ENCODE results near the gene TET3. TPM values are rescaled to one million over a fixed set of nuclear protein-coding genes. Genes with fewer than 3 reads are reported as not detected.
"Not testable (repeated sequence)": the region's sequence is repeated elsewhere in the genome, so short reads cannot be mapped to it uniquely, and the experiment has no call there.

Gene TET3
- 2.0 and 3.7 TPM in 2 replicates for total RNA-seq (2014; rRNA removed; shearing (Covaris generic))

DNA sequence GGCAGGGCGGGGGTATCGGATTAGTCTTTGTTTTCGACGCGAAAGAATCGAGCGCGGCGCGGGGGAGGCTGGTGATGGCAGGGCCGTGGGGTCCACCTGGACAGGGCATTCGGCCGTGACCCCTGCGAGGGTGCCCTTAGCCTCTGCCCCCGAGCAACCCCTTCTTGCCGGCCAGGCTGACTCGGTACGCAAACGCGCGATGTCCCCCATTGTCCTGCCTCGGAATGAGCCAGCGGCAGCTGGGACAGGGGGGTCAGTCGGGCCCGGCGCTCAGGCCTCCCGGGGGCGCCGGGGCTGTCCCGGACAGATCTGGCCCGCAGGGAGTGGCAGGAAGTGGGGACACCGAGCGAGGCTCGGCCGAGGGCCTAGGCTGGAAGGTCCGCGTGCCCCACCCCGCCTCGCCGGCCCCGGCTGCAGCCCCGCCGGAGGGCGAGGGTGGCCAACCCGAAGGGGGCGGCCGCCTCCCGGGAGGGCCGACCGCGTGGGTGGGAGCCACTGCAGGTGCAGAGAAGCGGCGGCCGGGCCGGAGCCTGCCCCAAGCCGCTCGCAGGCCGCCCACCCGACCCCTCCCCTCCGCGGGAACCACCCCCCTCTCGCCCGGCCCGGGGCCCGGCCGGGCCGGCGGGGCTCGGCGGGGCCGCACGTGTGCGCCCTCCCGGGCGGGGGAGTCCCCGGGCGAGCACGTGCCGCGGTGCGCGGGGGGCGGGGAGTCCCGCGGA is at the start of gene TET3:
Gene TET3, plus strand, starts transcription at position 708 of the 719 bp plus-strand sequence. CDS start 1,494 bp downstream, outside the sequence.
- DNase-seq (ENCODE audit: low spot score) = no peak
- in situ Hi-C loops (cut with HindIII; ENCODE audit: low sequenced_read_pairs) = no loop called here

DNA sequence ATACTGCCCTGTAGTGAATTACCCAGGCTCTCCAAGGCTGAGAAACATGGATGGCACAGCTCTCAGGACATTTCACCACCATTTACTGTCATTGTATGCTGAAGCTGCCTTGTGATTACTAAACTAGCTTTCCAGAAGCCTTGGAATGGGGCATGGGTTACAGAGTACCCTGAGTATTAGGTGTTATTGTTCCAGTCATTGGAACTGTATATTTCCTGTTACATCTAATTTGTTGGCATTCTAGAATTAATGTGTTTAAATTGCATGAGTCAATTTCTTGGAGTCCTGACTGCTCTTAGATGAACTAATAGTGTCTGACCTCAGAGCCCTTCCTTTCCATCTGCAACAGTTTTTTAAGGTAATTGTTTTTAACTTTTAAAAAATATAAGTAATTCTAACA is 49.1 kb upstream of the TET3 start:
- DNase-seq (ENCODE audit: low spot score) = no peak

DNA sequence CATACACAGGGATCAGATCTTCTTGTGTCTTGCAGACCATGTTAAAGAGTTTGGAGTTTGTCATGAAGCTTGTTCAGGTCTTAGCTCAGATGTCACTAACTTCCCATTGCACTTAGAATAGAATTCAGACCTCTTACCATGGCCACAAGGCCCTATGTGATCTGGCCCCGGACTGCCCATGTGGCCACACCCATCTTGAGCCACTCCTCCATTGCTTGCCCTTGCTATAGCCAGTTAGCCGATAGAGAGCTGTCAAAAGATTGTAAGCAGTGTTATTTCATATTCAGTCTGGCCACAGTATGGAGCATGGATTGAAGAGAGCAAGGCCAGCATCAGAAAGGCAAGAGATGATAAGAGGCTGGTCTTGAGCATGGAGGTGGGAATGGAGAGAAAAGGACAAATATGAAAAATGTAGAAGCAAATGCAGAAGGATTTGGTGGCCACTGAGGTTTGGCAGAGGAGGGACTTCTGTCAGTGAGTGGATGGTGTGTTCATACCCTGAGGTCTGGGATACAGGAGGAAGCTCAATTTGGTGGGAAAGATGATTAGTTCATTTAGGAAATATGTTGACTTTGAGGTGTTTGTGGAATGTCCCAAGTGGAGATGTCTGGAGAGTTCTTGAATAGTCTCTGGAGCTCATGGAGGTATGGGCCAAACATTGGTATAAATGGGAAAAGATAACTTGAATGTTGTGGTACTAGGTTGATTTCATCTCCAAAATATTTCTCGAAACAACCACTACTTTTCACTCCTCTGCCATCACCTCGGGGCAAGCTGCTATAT is 47.4 kb upstream of the TET3 start:
- no peak for DNase-seq (ENCODE audit: low spot score)
- in situ Hi-C loops (cut with HindIII; ENCODE audit: low sequenced_read_pairs) = no loop called here

More for the DNA sequence above, 49.1 kb upstream of the TET3 start:
- in situ Hi-C loops (cut with HindIII; ENCODE audit: low sequenced_read_pairs) = no loop called here

DNA sequence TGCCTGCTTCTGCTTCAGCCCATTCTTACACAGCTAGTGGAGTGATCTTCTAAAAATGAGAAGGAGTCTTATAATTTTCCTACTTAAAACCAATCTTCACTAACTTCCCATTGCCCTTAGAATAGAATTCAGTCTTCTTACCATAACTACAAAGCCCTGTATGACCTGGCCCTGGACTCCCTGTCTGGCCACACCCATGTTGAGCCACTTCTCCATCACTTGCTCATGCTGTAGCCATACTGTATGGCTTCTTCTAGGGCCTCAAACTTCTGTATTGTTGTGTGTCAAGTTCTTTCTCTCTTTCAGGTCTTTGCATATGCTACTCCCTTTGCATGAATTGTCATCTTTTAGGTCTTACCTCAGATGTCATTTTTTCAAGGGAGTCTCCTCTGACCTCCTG is 46.8 kb upstream of the TET3 start:
- DNase-seq (ENCODE audit: low spot score) = no peak
- in situ Hi-C loops (cut with HindIII; ENCODE audit: low sequenced_read_pairs) = no loop called here

DNA sequence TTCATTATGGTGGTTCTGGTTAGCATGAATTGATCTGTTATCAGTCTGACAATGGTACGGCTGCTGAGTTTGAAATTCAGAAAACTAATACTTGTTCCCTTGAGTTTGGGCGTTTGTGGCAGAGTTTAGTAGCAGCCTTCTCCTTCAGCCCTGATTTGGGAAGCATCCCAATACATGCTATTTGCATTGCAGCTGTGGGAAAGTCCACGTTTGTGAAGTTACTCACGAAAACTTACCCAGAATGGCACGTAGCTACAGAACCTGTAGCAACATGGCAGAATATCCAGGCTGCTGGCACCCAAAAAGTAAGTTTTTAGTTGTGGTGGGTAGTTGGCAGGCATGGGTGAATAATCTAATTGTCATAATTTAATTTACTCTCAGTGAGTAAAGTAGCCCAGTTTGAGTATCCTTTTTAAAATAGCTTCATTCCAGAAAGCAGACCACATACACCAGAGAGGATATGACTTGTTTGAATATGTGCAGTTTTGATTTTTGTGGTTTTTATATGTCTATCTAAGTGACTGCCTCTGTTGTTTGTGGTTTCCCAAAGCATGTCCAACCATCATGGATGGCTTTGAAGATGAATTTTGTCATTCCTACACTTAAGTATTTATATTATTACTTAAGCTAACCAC is 45.9 kb upstream of the TET3 start:
- DNase-seq (ENCODE audit: low spot score) = no peak
- in situ Hi-C loops (cut with HindIII; ENCODE audit: low sequenced_read_pairs) = no loop called here

DNA sequence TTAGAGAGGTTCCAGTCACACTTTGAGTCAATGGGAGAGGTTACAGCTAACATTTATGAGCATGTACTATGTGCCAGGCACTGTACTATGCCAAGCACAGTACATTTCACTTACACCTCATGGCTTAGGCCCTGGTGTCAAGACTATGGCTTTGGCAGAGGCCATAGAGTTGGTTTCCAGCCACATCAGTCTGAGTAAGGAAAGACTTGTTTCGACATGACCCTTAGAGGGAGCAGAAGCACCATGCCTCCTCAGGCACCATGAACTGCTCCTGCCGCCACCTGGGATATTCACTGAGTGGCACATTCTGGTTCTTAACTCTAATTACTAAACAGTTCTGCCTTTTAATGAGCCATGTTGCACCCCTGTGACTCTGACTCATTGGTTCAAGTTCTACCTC is 45.3 kb upstream of the TET3 start:
- in situ Hi-C loops (cut with HindIII; ENCODE audit: low sequenced_read_pairs) = no loop called here
- no peak for DNase-seq (ENCODE audit: low spot score)

DNA sequence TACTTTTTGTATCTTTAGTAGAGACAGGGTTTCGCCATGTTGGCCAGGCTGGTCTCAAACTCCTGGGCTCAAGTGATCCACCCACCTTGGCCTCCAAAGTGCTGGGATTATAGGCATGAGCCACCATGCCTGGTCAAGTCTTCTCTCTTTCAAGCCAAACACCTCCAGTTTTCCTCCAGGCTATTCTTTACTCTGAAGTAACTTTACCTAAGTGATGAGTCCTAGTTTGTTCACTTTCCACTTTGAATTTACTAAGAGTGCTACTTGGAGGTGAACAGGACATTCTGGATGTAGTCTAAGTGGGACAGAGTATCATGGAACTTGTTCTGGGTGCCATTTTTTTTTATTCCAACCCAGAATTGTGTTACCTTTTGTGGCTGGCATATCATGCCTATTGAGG is 44.6 kb upstream of the TET3 start:
- in situ Hi-C loops (cut with HindIII; ENCODE audit: low sequenced_read_pairs); DNase-seq (ENCODE audit: low spot score): not testable (repeated sequence)

DNA sequence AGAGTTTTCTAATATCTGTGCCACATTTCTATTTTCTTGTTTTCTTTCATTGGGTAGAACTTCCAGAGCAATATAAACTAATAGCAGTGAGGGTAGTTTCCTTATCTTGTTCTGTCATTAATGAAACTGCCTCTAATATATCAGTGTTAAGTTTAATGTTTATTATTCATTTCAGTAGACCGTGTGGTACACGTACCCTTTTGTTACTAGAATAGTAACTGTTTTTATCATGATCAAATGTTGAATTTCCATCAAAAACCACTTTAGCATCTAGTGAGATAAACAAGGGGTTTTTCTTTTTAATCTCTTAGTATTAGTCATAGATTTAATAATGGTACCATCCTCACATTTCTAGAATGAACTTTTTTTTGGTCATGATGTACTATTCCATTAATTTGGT is 42.0 kb upstream of the TET3 start:
- no peak for DNase-seq (ENCODE audit: low spot score)
- in situ Hi-C loops (cut with HindIII; ENCODE audit: low sequenced_read_pairs) = no loop called here

DNA sequence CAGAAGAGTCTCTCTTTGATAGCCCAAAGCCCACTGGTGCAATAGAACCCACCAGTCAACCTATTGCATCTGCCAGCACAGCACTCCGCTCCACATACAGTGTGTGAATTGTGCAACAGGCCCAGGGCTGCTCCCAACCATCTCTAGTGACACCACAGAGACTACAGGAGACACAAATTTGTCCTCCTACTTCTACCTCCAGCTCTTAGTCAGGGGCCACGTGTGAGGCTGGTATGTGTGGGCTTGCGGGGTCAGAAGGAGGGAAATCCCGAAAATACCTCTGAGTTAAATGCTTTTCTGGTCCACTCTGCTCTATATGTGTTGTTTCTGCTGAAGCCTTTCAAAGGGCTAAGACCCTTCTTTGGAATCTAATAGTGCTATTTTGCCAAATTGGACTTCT is 40.0 kb upstream of the TET3 start:
- in situ Hi-C loops (cut with HindIII; ENCODE audit: low sequenced_read_pairs) = no loop called here

DNA sequence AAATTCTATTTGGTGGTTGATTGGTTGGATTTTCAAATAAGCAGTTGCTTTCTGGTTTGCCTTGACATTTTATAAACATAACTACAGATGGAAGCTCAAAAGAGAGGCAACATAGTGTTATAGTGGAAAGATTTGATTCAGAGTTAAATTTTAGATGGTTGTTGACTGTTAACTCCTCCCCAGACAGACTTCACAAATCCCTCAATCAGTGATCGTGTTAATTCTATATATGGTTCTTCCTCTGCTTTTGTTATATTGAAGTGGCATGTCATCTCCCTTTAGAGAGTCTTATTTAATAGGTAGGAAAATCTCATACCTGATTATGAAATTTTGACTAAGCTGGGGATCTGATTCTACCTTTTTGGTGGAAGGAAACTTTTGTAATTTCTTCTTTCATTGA is 38.5 kb upstream of the TET3 start:
- no peak for DNase-seq (ENCODE audit: low spot score)
- in situ Hi-C loops (cut with HindIII; ENCODE audit: low sequenced_read_pairs) = no loop called here

More for the DNA sequence above, 40.0 kb upstream of the TET3 start:
- no peak for DNase-seq (ENCODE audit: low spot score)

DNA sequence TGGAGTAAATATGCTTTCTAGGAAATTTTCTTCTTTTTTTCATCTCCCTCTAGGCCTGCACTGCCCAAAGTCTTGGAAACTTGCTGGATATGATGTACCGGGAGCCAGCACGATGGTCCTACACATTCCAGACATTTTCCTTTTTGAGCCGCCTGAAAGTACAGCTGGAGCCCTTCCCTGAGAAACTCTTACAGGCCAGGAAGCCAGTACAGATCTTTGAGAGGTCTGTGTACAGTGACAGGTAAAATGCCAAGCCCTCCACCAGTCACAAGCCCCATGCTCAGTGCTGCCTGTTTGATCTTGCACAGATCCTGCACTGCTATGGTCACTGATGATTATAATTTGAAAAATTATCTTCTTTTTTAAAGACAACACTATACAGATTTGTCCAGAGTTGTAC is 38.0 kb upstream of the TET3 start:
- in situ Hi-C loops (cut with HindIII; ENCODE audit: low sequenced_read_pairs) = no loop called here
- DNase-seq (ENCODE audit: low spot score) = no peak

DNA sequence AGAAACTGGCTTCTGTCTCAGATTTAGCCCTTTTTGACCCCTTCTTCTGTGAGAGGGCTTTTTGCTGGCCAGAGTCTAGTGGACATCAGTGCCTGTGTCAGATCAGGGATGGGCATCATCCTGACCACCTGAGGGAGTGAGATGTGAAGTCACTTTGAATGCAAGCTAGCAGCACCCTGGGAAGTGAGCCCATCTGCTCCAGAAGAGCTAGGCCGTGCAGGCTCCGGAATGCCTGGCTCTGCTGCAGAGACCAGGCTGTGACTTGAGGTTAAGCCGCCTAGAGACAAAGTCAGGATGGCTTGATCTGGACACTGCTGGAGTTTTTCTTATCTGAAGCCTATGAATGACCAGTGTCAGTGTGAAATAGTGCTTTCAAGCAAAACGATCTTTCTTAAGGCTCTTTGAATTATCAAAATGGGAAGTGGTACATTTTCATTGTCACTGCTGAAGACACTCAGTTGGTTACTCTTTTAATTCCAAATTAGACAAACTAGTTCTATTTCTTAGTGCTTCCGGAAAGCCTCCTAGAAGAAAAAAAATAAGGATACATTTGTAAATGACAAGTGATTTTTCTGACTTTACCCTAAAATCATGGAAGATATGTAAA is 37.2 kb upstream of the TET3 start:
- DNase-seq (ENCODE audit: low spot score) = peak; percentile 87
- in situ Hi-C loops (cut with HindIII; ENCODE audit: low sequenced_read_pairs) = no loop called here

DNA sequence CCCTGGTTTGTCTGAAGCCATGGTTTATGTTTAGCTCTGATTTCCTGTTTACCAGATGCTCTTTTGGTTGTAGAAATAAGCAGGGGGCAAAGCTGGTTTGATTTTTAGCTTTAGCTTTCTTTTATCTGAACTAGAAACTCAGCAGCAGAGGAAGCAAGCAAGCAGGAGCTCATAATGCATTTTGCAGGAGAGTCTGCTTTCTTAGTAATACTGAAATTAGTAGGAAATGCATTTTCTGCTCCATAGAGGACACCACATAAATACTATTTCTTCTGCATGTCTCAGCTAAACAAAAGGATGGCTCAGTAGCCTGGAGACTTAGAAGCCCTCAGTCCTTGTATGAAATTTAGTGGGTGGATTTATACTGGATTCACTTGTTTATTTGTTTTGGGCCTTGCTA is 34.9 kb upstream of the TET3 start:
- DNase-seq (ENCODE audit: low spot score) = no peak
- in situ Hi-C loops (cut with HindIII; ENCODE audit: low sequenced_read_pairs) = no loop called here

DNA sequence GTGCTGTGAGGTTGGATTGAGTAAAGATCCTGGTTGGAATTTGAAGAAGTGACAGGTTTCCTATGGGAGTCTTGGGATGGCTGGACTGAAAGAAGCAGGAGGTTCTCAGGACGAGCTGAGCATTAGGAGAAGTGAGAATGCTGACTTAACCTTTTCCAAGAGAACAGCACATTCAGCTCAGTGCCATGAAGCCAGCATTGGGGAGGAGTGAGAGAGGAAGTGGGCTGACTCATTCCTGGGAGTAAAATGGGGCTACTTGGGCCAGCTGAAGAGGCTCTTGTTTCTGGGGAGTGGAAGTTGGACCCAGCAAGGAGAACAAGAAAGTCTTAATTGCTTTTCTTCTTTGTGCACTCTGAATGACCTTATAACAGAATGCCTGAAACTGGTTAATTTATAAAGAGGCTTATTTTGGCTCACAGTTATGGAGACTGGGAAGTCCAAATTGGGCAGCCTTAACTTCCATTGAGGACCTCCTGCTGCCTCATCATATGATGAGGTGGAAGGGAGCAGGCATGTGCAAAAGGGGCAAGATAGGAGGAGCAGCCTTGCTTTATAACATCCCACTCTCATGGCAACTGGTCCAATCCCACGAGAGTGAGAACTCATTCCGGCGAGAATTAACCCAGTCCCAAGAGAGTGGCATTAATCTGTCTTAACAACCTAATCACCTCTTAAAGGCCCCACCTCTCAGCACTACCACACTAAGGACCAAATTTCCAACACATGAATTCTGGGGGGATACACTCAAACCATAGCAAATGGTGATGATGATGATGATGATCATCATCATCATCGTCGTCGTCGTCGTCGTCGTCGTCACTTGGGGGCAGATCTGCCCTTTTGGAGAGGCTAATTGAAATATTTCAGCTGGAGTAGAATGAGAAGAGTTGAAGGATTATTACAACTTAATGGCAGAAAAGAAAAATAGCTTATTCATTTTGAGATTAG is 31.9 kb upstream of the TET3 start:
- no peak for DNase-seq (ENCODE audit: low spot score)
- in situ Hi-C loops (cut with HindIII; ENCODE audit: low sequenced_read_pairs) = no loop called here

DNA sequence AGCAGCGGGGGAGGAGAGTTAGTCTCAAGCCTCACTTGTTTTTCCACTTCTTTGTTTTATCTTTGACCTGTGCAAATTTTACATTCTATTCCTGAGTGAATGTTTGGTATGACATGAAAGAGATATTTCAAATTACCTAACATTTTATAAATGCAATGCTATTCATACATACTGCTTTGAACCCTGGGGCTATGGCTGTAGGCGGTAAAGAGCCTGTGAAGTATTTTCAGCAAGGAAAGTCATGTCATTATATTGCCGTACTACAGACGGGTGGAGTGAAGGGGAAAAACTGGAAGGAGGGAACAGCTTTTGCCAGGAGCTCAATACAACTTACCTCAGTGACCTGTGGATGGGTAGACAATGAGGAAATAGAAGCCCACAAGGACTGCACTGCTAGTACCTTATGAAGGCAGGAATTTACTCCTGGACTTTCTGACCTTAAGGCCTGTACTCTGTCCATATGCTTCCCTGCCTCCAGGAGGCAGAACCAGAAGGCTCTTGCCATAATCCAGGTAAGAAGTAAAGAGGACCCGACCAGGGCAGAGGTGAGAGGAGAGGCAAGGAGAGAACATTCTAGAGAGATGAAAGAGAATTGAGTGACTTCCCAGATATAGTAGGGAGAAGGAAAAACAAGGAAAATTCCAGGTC is 28.4 kb upstream of the TET3 start:
- no peak for DNase-seq (ENCODE audit: low spot score)
- in situ Hi-C loops (cut with HindIII; ENCODE audit: low sequenced_read_pairs) = no loop called here

DNA sequence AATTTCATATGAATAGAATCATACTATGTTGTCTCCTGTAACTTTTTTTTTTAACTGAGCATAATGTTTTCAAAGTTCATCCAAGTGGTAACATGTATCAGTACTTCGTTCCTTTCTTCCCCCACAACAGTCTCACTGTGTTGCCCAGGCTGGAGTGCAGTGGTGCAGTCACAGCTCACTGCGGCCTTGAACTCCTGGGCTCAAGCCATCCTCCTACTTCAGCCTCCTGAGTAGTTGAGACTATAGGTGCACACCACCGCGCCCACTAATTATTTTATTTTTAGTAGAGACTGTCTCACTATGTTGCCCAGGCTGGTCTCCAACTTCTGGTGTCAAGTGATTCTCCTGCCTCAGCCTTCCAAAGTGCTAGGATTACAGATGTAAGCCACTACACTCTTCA is 23.4 kb upstream of the TET3 start:
- in situ Hi-C loops (cut with HindIII; ENCODE audit: low sequenced_read_pairs) = no loop called here

DNA sequence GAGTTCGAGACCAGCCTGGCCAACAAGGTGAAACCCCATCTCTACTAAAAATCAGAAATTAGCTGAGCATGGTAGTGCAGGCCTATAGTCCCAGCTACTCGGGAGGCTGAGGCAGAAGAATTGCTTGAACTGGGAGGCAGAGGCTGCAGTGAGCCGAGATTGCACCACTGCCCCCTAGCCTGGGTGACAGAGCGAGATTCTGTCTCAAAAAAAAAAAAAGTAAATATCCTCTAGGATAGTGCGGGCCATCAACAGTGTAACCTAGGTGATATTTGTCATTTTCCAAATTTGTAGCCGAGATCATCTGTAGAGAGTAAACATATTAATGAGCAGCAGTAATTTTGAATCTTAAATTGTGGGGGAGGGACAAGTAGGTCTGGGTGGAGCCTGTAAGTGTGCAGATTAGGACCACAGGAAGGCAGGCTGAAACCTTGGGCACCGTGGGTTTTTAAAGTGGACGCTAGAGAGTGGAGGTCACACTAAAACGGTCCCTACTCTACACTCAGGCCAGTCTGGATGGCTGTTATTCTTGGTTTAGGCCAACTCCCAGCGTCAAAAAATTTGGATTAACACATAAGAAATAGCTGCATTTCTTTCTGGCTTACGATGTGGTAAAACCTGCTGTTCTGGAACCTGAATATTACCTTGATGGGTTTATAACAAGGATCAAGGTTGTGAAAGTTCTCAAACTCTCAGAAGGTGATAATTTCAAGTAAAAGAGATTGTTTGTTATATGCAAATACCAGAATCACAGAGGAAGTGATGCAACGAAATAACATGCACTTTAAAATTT is 22.7 kb upstream of the TET3 start:
- DNase-seq (ENCODE audit: low spot score) = no peak
- in situ Hi-C loops (cut with HindIII; ENCODE audit: low sequenced_read_pairs) = no loop called here

More for the DNA sequence above, 23.4 kb upstream of the TET3 start:
- no peak for DNase-seq (ENCODE audit: low spot score)

DNA sequence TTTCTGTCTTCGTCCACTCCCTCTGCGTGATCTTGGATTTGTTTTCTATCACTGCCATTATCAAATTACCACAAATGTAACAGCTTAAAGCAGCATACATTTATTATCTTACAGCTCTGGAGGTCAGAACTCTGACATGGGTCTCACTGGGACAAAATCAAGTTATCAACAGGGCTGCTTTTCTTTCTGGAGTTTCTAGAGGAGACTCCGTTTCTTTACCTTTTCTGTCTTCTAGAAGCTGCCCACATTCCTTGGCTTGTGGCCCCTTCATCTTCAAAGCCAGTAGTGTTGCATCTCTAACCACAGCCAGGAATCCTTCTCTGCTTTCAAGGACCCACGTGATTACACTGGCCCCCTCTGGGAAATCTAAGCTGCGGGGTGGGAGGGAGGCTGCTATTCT is 21.9 kb upstream of the TET3 start:
- no peak for DNase-seq (ENCODE audit: low spot score)
- in situ Hi-C loops (cut with HindIII; ENCODE audit: low sequenced_read_pairs) = no loop called here
